Measurements from ENCODE around the gene PRSS56. TPM values are rescaled to one million over a fixed set of nuclear protein-coding genes. Genes with fewer than 3 reads are reported as not detected.

The PRSS56 gene
- total RNA-seq, 1 donor from 2014 or later, result not detected

- H3K4me3 ChIP-seq (ENCODE audit: low read depth, low read length), result no peak overlapping the region
- TF ChIP-seq CTCF (IDR thresholded peaks at IDR 0.05; ENCODE audit: insufficient read depth, low read length, severe bottlenecking), result no peak
- H3K36me3 ChIP-seq (ENCODE audit: control insufficient read depth, insufficient read depth, low read length), result no peaks in the 10 kb centered on the region
- FAIRE-seq, result peak; percentile 84
- DNase-seq (ENCODE audit: low read depth), result no peak
- peaks cover under 1% of the 10 kb centered on the region for H3K27me3 ChIP-seq (ENCODE audit: control insufficient read depth, insufficient read depth, low read length)
These were observed 13.9 kb downstream of the PRSS56 start for GRCh38 chr2:232533944-232534710.

GRCh38 chr2:232534940-232535651 is 14.9 kb downstream of the PRSS56 start:
- H3K27me3 ChIP-seq (ENCODE audit: control insufficient read depth, insufficient read depth, low read length), result no peaks in the 10 kb centered on the region
- TF ChIP-seq CTCF (IDR thresholded peaks at IDR 0.05; ENCODE audit: insufficient read depth, low read length, severe bottlenecking), result no peak
- FAIRE-seq, result no peak
- H3K4me3 ChIP-seq (ENCODE audit: low read depth, low read length), result no peak overlapping the region
- no peaks in the 10 kb centered on the region for H3K36me3 ChIP-seq (ENCODE audit: control insufficient read depth, insufficient read depth, low read length)
- DNase-seq (ENCODE audit: low read depth), result no peak

GRCh38 chr2:232535761-232536530 is 15.8 kb downstream of the PRSS56 start:
- TF ChIP-seq CTCF (IDR thresholded peaks at IDR 0.05; ENCODE audit: insufficient read depth, low read length, severe bottlenecking), result no peak
- Histone ChIP-seq H3K36me3 (ENCODE audit: control insufficient read depth, insufficient read depth, low read length) (no peaks in the 10 kb centered on the region), H3K27me3 (ENCODE audit: control insufficient read depth, insufficient read depth, low read length) (no peaks in the 10 kb centered on the region), H3K4me3 (ENCODE audit: low read depth, low read length) (no peak overlapping the region)
- DNase-seq (ENCODE audit: low read depth) (no peak), FAIRE-seq (no peak)

- FAIRE-seq, result no peak
- H3K36me3 ChIP-seq (ENCODE audit: control insufficient read depth, insufficient read depth, low read length), result no peaks in the 10 kb centered on the region
- H3K4me3 ChIP-seq (ENCODE audit: low read depth, low read length), result no peak overlapping the region
- peak; percentile 58 for TF ChIP-seq CTCF (IDR thresholded peaks at IDR 0.05; ENCODE audit: insufficient read depth, low read length, severe bottlenecking)
- no peak for DNase-seq (ENCODE audit: low read depth)
- H3K27me3 ChIP-seq (ENCODE audit: control insufficient read depth, insufficient read depth, low read length), result no peaks in the 10 kb centered on the region
These were observed 16.9 kb downstream of the PRSS56 start for GRCh38 chr2:232537079-232537478.

GRCh38 chr2:232537499-232537898 is 17.3 kb downstream of the PRSS56 start:
- FAIRE-seq (no peak), DNase-seq (ENCODE audit: low read depth) (no peak)
- no peaks in the 10 kb centered on the region for H3K36me3 ChIP-seq (ENCODE audit: control insufficient read depth, insufficient read depth, low read length)
- no peak overlapping the region for H3K4me3 ChIP-seq (ENCODE audit: low read depth, low read length)
- TF ChIP-seq CTCF (IDR thresholded peaks at IDR 0.05; ENCODE audit: insufficient read depth, low read length, severe bottlenecking), result no peak
- no peaks in the 10 kb centered on the region for H3K27me3 ChIP-seq (ENCODE audit: control insufficient read depth, insufficient read depth, low read length)
